WTC11 (cell line): ENCODE results near the gene GSPT1. TPM values are rescaled to one million over a fixed set of nuclear protein-coding genes. Genes with fewer than 3 reads are reported as not detected.
"Not testable (repeated sequence)": the region's sequence is repeated elsewhere in the genome, so short reads cannot be mapped to it uniquely, and the experiment has no call there.

ENCODE experiments used
- ATAC-seq: fragments of 200-7000 bp; cut with Tn5 transposase; 2 replicates; pipeline ENCODE4 v1.10.0; 2021; ENCODE audit warnings: mild to moderate bottlenecking, moderate library complexity
- CTCF ChIA-PET: fragments of 300-600 bp; sonication (Branson Sonifier 250); formaldehyde crosslinking; loops from one replicate; lab custom pipeline; 2021; ENCODE audit warnings: antibody characterized with exemption; lab: Charles Lee
- POLR2A ChIA-PET: fragments of 350-600 bp; sonication (Branson Sonifier 250); formaldehyde crosslinking; loops from one replicate; lab custom pipeline; 2021; ENCODE audit warnings: antibody characterized with exemption; lab: Charles Lee
- DNase-seq: peaks from one replicate; pipeline ENCODE4 v3.0.0; 2021; ENCODE audit warnings: low spot score
- H3K27ac Mint-ChIP-seq: 2 replicates; pipeline ENCODE4 v1.8.0; 2021; ENCODE audit warnings: mixed read lengths
- H3K27me3 Mint-ChIP-seq: 2 replicates; pipeline ENCODE4 v1.8.0; 2021; ENCODE audit warnings: low read depth, mild to moderate bottlenecking, moderate library complexity, mixed read lengths
- H3K36me3 Mint-ChIP-seq: 2 replicates; pipeline ENCODE4 v1.8.0; 2021; ENCODE audit warnings: mixed read lengths
- H3K4me1 Mint-ChIP-seq: 2 replicates; pipeline ENCODE4 v1.8.0; 2022; ENCODE audit warnings: mixed read lengths
- H3K4me3 Mint-ChIP-seq: 2 replicates; pipeline ENCODE4 v1.8.0; 2021; ENCODE audit warnings: mild to moderate bottlenecking, moderate library complexity, mixed read lengths
- H3K9me3 Mint-ChIP-seq: 2 replicates; pipeline ENCODE4 v1.8.0; 2021; ENCODE audit warnings: mixed read lengths
- ATF3 ChIP-seq: sonication (generic); formaldehyde crosslinking; conservative IDR thresholded peaks from 2 replicates; pipeline ENCODE4 v1.8.1; 2022; ENCODE audit warnings: mild to moderate bottlenecking, missing genetic modification reagents
- CDX4 ChIP-seq: fragments of 250-450 bp; sonication (Bioruptor Pico); IDR thresholded peaks from 2 replicates; pipeline ENCODE4 v1.9.0; 2021; ENCODE audit warnings: moderate library complexity, mild to moderate bottlenecking, inconsistent platforms, borderline replicate concordance
- EMX1 ChIP-seq: fragments of 250-450 bp; sonication (Bioruptor Pico); IDR thresholded peaks from 2 replicates; pipeline ENCODE4 v1.8.0; 2021; ENCODE audit warnings: mild to moderate bottlenecking
- ESRRA ChIP-seq: sonication (generic); formaldehyde crosslinking; IDR thresholded peaks from 2 replicates; pipeline ENCODE4 v1.8.1; 2022; ENCODE audit warnings: mild to moderate bottlenecking, missing genetic modification reagents, borderline replicate concordance
- HMGA2 ChIP-seq: fragments of 250-450 bp; sonication (Bioruptor Pico); IDR thresholded peaks from 2 replicates; pipeline ENCODE4 v1.4.0; 2021; ENCODE audit warnings: mild to moderate bottlenecking, moderate library complexity
- KAT7 ChIP-seq: sonication (generic); formaldehyde crosslinking; IDR thresholded peaks from 2 replicates; pipeline ENCODE4 v1.8.1; 2023; ENCODE audit warnings: missing genetic modification reagents, mild to moderate bottlenecking, borderline replicate concordance
- MAX ChIP-seq: sonication (generic); formaldehyde crosslinking; IDR thresholded peaks from 2 replicates; pipeline ENCODE4 v1.8.0; 2022; ENCODE audit warnings: mild to moderate bottlenecking, missing genetic modification reagents
- NR3C1 ChIP-seq: sonication (generic); formaldehyde crosslinking; conservative IDR thresholded peaks from 2 replicates; pipeline ENCODE4 v1.8.1; 2023; ENCODE audit warnings: low read depth, mild to moderate bottlenecking, missing genetic modification reagents
- OVOL2 ChIP-seq: fragments of 250-450 bp; sonication (Bioruptor Pico); IDR thresholded peaks from 2 replicates; pipeline ENCODE4 v1.9.0; 2021; ENCODE audit warnings: mild to moderate bottlenecking, borderline replicate concordance
- PRDM15 ChIP-seq: sonication (generic); formaldehyde crosslinking; IDR thresholded peaks from 2 replicates; pipeline ENCODE4 v1.8.0; 2022; ENCODE audit warnings: missing genetic modification reagents
- PREB ChIP-seq: sonication (generic); formaldehyde crosslinking; IDR thresholded peaks from 2 replicates; pipeline ENCODE4 v1.8.1; 2022; ENCODE audit warnings: mild to moderate bottlenecking, missing genetic modification reagents, moderate library complexity, borderline replicate concordance
- ZBTB43 ChIP-seq: sonication (generic); formaldehyde crosslinking; IDR thresholded peaks from 2 replicates; pipeline ENCODE4 v1.8.1; 2023; ENCODE audit warnings: mild to moderate bottlenecking, missing genetic modification reagents
- ZNF396 ChIP-seq: fragments of 250-450 bp; sonication (Bioruptor Pico); IDR thresholded peaks from 2 replicates; pipeline ENCODE4 v1.8.0; 2021; ENCODE audit warnings: mild to moderate bottlenecking, moderate library complexity, borderline replicate concordance
- ZNF423 ChIP-seq: fragments of 250-450 bp; sonication (Bioruptor Pico); IDR thresholded peaks from 2 replicates; pipeline ENCODE4 v2.1.2; 2022; ENCODE audit warnings: mild to moderate bottlenecking, moderate library complexity
- ZNF425 ChIP-seq: fragments of 250-450 bp; sonication (Bioruptor Pico); conservative IDR thresholded peaks from 2 replicates; pipeline ENCODE4 v1.9.0; 2021; ENCODE audit warnings: mild to moderate bottlenecking
- ZNF532 ChIP-seq: fragments of 250-450 bp; sonication (Bioruptor Pico); IDR thresholded peaks from 2 replicates; pipeline ENCODE4 v1.9.0; 2021; ENCODE audit warnings: mild to moderate bottlenecking, borderline replicate concordance
- total RNA-seq: library from RNA; stranded (reverse); gene quantifications from 3 replicates; pipeline ENCODE4 v1.2.3, GENCODE V29; 2021

The GSPT1 gene
- total RNA-seq, 1 experiment from 2014 or later, result 190 TPM

GRCh38 chr16:11956558-11956957 lies 40.8 kb upstream of the GSPT1 start:
- DNase-seq, result no peak
- Mint-ChIP-seq H3K27ac (no peak overlapping the region), H3K4me1 (no peaks in the 10 kb centered on the region), H3K9me3 (no peaks in the 10 kb centered on the region), H3K36me3 (no peaks in the 10 kb centered on the region), H3K4me3 (no peak overlapping the region), H3K27me3 (no peaks in the 10 kb centered on the region)
- no peak for ATAC-seq
- POLR2A ChIA-PET, result no interaction called here
- TF ChIP-seq MAX (CRISPR knock-in tag) (no peak), ZNF425 (CRISPR knock-in tag) (no peak), OVOL2 (no peak), PREB (CRISPR knock-in tag) (no peak), ZNF396 (CRISPR knock-in tag) (no peak), NR3C1 (CRISPR knock-in tag) (no peak), KAT7 (CRISPR knock-in tag) (no peak), HMGA2 (CRISPR knock-in tag) (no peak), ATF3 (CRISPR knock-in tag) (no peak), ZNF532 (CRISPR knock-in tag) (no peak), CDX4 (CRISPR knock-in tag) (no peak), ESRRA (CRISPR knock-in tag) (no peak), ZNF423 (no peak)
- CTCF ChIA-PET, result no interaction called here

GRCh38 chr16:11955713-11956123 lies 40.0 kb upstream of the GSPT1 start:
- Mint-ChIP-seq H3K4me3 (no peak overlapping the region), H3K9me3 (no peaks in the 10 kb centered on the region), H3K4me1 (no peaks in the 10 kb centered on the region), H3K27ac (0 out of 2 replicates have a peak overlapping the region, but pooled peaks have one; percentile 1), H3K27me3 (no peaks in the 10 kb centered on the region), H3K36me3 (no peaks in the 10 kb centered on the region)
- CTCF ChIA-PET, result no interaction called here
- DNase-seq, result no peak
- POLR2A ChIA-PET, result no interaction called here
- no peak for ATAC-seq
- TF ChIP-seq OVOL2, result no peak
- TF ChIP-seq ZNF396 (CRISPR knock-in tag), result no peak
- no peak for TF ChIP-seq PRDM15 (CRISPR knock-in tag)
- no peak for TF ChIP-seq EMX1 (CRISPR knock-in tag)
- TF ChIP-seq ZBTB43 (CRISPR knock-in tag), result no peak

- ChIA-PET CTCF (interaction anchor here (1.7 kb wide), 1 partner anchor 114 kb away, joined by 5 read pairs; no protein-coding TSS in a partner anchor), POLR2A (interaction anchor here (0.6 to 0.7 kb wide), 2 partner anchors 118 to 400 kb away, joined by 4 read pairs; no protein-coding TSS in a partner anchor)
- not testable (repeated sequence) for H3K9me3 Mint-ChIP-seq, ATAC-seq, H3K36me3 Mint-ChIP-seq, H3K4me1 Mint-ChIP-seq, DNase-seq, H3K4me3 Mint-ChIP-seq, H3K27ac Mint-ChIP-seq, H3K27me3 Mint-ChIP-seq
Measured at GRCh38 chr16:11953576-11953975, 37.8 kb upstream of the GSPT1 start.
